ENCODE measurements around the gene AKAIN1.

- TF ChIP-seq CTCF (IDR thresholded peaks at IDR 0.05; ENCODE audit: insufficient read depth, low read length) (no peak), GABPA (IDR thresholded peaks at IDR 0.05; ENCODE audit: low read depth) (no peak), POLR2AphosphoS5 (IDR thresholded peaks at IDR 0.05; ENCODE audit: low read depth) (no peak)
Measured at GRCh38 chr18:5122272-5122671, 74.8 kb downstream of the AKAIN1 start.

Data from HL-60 (cell line).